HG03460 (cell line): ENCODE data around the gene SLC27A5.
"Not testable (repeated sequence)": the region's sequence is repeated elsewhere in the genome, so short reads cannot be mapped to it uniquely, and the experiment has no call there.

Experiments
- ATAC-seq: cut with Tn5 transposase; IDR thresholded peaks from one replicate; pipeline ENCODE4 v1.9.1; 2021; ENCODE audit not compliant: unreplicated experiment

The SLC27A5 gene

GRCh38 chr19:58499021-58499927 lies 12.5 kb downstream of the SLC27A5 start:
- peak; percentile 87 for ATAC-seq

DNA sequence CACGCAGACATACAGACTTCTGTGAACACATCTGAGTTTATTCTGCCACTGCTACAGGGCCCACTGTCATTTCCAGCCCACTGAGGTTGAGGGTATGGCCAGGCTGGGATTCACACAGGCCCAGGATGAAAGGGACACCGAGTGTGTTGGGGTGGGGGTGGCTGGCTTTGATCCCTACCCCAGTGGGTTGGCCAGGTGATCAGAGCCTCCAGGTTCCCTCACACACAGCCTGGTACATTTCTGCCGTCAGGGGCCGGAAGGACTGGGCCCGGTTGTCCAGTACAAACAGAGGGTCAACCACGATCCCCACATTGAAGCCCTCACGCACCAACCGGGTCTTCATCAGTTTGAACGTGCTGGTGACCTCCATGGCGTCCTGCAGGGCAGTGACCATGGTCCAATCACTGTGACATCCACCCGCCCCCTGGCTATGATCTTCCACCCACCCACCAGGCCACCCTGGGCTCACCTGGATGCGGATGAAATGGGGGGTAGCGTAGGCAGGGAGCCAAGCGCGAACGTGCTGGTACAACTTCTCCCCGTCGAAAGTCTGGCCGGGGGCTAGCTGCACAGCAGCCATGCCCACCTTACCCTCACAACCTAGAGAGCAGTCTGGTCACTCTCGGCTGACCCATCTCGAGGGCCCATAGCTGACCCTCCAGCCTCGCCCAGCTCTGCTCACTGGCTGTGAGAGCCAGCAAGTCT lies 13.3 kb downstream of the SLC27A5 start:
- ATAC-seq: peak; percentile 6

GRCh38 chr19:58497634-58498170 lies 14.1 kb downstream of the SLC27A5 start:
- no peak for ATAC-seq

- ATAC-seq: no peak
Observed at GRCh38 chr19:58492265-58492664, 19.5 kb downstream of the SLC27A5 start.

GRCh38 chr19:58491393-58491792 lies 20.4 kb downstream of the SLC27A5 start:
- ATAC-seq: no peak

GRCh38 chr19:58484349-58484748 lies 27.4 kb downstream of the SLC27A5 start:
- ATAC-seq: not testable (repeated sequence)

DNA sequence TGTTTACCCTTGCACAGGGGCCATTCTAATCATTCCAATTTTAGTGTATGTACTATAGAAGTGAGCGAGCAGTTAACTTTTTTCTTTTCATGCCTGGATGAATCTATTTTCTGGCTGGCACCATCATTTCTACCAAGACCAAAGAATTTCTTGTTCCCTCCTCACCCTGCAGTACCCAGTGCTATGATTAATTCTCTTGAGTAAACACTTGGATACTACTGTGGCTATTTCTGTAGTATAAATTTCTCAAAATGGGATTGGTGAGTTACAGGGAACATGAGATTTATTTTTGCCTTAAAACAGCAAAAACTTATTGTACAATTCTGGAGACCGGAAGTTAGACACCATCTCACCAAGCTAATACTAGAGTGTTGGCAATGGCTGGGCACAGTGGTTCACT lies 28.0 kb downstream of the SLC27A5 start:
- ATAC-seq: no peak

DNA sequence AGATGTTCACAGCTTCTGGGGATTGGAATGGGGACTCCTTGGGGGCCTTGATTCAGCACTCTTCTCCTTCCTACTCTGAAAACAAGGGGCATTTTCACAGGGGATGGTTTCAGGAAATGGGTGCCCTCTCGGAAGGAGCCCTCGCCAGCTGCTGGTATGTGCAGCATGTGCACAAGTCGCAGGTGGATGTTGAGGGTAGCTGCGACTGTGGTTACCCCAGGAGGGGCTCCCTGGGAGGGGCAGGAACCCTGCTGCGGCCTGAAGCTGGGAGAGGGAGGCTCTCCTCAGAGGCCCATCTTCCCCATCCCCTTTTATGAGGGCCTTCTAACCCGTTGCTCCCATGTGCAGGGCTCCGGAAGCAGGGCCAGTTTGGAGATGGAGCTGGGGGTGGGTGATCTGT lies 29.4 kb downstream of the SLC27A5 start:
- ATAC-seq: no peak

- no peak for ATAC-seq
Observed at GRCh38 chr19:58480831-58481230, 31.0 kb downstream of the SLC27A5 start.

DNA sequence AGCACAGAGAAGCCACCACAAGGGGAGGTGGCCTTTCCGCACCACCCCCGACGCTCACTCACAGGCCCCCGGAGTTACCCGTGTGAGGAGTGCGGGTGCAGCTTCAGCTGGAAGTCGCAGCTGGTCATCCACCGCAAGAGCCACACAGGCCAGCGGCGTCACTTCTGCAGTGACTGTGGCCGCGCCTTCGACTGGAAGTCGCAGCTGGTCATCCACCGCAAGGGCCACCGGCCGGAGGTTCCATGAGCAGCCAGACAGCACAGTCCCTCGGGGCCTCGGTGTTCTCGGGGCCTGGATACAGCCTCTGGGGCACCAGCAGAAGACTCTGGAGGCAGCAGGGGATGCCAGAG lies 31.3 kb downstream of the SLC27A5 start:
- no peak for ATAC-seq

- ATAC-seq: no peak
Observed at GRCh38 chr19:58479736-58480480, 31.9 kb downstream of the SLC27A5 start.

GRCh38 chr19:58479303-58479702 lies 32.5 kb downstream of the SLC27A5 start:
- no peak for ATAC-seq

DNA sequence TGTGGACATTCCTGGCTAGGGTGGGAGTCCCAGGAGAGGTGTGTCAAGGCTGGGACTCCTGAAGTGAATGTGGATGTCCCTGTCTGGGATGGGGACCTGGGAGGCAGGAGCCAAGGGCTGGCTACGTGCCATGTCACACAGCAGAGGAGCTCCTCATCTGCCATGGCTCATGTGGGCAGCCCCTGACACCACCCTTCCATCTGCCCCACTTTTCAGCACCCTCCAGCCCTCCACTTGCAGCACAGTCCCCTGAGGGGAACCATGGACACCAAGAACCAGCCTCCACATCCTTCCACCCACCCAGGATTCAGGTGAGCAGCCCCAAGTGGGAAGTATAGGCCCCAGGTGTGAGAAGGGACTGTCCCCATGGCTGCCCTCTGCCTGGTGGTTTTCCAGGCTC lies 33.9 kb downstream of the SLC27A5 start:
- no peak for ATAC-seq

- no peak for ATAC-seq
Observed at GRCh38 chr19:58477130-58477529, 34.7 kb downstream of the SLC27A5 start.

GRCh38 chr19:58476498-58477015 lies 35.2 kb downstream of the SLC27A5 start:
- peak; percentile 4 for ATAC-seq

DNA sequence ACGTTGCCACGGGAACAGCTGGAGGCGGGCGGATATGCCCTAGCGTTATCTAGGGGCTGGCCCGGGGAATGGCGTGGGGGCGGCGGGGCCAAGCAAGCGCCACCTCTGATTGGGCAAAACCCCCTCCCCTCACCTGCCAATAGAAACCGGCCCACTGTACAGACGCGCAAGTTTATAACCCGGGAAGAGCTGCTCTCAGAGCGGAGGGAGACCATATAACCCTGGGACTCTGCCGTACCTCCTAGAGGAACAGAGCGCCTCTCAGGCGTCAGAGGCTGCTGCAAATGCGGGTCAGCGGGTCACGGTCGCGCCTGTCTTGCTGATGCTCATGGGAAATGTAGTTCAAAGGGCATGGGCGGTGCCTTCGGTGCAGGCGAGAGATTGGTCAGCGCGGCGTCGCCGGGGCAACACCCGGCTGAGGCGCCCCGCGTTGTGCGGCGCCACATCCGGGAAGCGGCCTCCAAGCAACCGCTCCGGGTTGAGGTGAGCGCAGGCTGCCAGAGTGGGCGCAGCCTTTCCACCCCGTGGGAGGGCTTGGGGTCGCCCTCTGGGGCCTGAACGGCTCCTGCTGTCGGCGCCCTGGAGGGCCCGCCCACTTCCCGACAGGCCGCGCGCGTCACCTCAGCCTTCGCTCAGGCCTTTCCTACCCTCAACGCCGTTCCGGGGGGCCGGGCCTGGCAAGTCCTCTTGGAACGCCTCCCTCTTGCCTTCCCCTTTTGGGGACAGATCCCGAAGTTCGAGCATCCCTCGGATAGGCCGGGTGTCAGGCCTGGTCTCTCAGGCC lies 35.9 kb downstream of the SLC27A5 start, which contains the start of gene ZNF446:
Gene ZNF446, plus strand, starts transcription at position 639 of the 784 bp plus-strand sequence. CDS start 867 bp downstream, outside the sequence.
- peak; percentile 78 for ATAC-seq

GRCh38 chr19:58474997-58475713 lies 36.6 kb downstream of the SLC27A5 start:
- ATAC-seq: peak; percentile 2

DNA sequence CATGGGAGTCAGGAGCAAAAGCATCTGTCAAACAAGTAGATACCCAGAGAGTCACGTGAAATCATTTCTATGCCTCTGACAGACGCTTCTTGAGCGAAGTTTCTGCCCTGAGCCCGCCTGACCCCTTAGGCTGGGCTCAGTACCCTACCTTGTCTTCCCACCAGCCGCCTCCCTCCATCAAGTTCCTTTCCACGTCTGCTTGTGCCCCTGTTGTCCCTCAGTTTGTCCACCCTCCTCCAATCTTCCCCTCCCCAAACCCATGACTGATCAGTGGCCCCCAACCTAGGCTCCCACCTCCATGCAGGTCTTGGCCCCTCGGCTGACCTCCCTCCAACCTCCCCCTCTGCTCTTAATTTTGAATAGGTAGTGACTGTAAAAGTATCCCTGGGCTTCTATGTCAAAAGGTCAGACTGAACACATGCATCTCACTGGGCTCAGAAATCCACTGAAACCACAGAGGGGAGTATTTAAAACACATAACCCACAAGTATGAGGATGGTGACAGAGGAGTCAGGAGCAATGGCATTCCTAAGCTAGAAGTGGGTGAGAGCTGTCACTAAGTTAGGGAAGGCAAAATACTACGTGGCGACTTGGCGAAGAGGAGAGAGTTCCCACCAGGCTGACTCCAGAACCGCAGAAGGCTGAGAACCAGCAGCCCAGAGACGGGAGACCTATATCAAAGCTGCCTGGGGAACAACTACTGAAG lies 37.3 kb downstream of the SLC27A5 start:
- no peak for ATAC-seq

- no peak for ATAC-seq
Observed at GRCh38 chr19:58473775-58474174, 38.0 kb downstream of the SLC27A5 start.
